ENCODE data around the gene SLC9A3.

- TF ChIP-seq EP300 (IDR thresholded peaks at IDR 0.05) (no peak), CTCF (IDR thresholded peaks at IDR 0.05) (no peak)
These were observed 25.0 kb upstream of the SLC9A3 start for GRCh38 chr5:549229-549628.

Data from esophagus muscularis mucosa (tissue), 3 donors.